ENCODE results near the gene SCD5. TPM values are rescaled to one million over a fixed set of nuclear protein-coding genes. Genes with fewer than 3 reads are reported as not detected.

Gene SCD5
- total and polyA plus RNA-seq, 2 of the 8 experiments (the other 6 are each of a cell fraction or from before 2014, with no cell fraction given), result 0.92 to 1.2 TPM

- TF ChIP-seq, protein P1, sequence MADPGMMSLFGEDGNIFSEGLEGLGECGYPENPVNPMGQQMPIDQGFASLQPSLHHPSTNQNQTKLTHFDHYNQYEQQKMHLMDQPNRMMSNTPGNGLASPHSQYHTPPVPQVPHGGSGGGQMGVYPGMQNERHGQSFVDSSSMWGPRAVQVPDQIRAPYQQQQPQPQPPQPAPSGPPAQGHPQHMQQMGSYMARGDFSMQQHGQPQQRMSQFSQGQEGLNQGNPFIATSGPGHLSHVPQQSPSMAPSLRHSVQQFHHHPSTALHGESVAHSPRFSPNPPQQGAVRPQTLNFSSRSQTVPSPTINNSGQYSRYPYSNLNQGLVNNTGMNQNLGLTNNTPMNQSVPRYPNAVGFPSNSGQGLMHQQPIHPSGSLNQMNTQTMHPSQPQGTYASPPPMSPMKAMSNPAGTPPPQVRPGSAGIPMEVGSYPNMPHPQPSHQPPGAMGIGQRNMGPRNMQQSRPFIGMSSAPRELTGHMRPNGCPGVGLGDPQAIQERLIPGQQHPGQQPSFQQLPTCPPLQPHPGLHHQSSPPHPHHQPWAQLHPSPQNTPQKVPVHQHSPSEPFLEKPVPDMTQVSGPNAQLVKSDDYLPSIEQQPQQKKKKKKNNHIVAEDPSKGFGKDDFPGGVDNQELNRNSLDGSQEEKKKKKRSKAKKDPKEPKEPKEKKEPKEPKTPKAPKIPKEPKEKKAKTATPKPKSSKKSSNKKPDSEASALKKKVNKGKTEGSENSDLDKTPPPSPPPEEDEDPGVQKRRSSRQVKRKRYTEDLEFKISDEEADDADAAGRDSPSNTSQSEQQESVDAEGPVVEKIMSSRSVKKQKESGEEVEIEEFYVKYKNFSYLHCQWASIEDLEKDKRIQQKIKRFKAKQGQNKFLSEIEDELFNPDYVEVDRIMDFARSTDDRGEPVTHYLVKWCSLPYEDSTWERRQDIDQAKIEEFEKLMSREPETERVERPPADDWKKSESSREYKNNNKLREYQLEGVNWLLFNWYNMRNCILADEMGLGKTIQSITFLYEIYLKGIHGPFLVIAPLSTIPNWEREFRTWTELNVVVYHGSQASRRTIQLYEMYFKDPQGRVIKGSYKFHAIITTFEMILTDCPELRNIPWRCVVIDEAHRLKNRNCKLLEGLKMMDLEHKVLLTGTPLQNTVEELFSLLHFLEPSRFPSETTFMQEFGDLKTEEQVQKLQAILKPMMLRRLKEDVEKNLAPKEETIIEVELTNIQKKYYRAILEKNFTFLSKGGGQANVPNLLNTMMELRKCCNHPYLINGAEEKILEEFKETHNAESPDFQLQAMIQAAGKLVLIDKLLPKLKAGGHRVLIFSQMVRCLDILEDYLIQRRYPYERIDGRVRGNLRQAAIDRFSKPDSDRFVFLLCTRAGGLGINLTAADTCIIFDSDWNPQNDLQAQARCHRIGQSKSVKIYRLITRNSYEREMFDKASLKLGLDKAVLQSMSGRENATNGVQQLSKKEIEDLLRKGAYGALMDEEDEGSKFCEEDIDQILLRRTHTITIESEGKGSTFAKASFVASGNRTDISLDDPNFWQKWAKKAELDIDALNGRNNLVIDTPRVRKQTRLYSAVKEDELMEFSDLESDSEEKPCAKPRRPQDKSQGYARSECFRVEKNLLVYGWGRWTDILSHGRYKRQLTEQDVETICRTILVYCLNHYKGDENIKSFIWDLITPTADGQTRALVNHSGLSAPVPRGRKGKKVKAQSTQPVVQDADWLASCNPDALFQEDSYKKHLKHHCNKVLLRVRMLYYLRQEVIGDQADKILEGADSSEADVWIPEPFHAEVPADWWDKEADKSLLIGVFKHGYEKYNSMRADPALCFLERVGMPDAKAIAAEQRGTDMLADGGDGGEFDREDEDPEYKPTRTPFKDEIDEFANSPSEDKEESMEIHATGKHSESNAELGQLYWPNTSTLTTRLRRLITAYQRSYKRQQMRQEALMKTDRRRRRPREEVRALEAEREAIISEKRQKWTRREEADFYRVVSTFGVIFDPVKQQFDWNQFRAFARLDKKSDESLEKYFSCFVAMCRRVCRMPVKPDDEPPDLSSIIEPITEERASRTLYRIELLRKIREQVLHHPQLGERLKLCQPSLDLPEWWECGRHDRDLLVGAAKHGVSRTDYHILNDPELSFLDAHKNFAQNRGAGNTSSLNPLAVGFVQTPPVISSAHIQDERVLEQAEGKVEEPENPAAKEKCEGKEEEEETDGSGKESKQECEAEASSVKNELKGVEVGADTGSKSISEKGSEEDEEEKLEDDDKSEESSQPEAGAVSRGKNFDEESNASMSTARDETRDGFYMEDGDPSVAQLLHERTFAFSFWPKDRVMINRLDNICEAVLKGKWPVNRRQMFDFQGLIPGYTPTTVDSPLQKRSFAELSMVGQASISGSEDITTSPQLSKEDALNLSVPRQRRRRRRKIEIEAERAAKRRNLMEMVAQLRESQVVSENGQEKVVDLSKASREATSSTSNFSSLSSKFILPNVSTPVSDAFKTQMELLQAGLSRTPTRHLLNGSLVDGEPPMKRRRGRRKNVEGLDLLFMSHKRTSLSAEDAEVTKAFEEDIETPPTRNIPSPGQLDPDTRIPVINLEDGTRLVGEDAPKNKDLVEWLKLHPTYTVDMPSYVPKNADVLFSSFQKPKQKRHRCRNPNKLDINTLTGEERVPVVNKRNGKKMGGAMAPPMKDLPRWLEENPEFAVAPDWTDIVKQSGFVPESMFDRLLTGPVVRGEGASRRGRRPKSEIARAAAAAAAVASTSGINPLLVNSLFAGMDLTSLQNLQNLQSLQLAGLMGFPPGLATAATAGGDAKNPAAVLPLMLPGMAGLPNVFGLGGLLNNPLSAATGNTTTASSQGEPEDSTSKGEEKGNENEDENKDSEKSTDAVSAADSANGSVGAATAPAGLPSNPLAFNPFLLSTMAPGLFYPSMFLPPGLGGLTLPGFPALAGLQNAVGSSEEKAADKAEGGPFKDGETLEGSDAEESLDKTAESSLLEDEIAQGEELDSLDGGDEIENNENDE (IDR thresholded peaks at IDR 0.05; ENCODE audit: insufficient replicate concordance, low read length), result no peak
- TF ChIP-seq KDM1A (IDR thresholded peaks at IDR 0.05; ENCODE audit: borderline replicate concordance, low read length), result no peak
- no peak for TF ChIP-seq RFX5 (IDR thresholded peaks at IDR 0.05; ENCODE audit: borderline replicate concordance, low read depth, low read length)
- no peak for TF ChIP-seq TBP (IDR thresholded peaks at IDR 0.05; ENCODE audit: low read depth, low read length)
- TF ChIP-seq CHD2 (IDR thresholded peaks at IDR 0.05; ENCODE audit: low read length), result no peak
- TF ChIP-seq POU5F1 (IDR thresholded peaks at IDR 0.05; ENCODE audit: low read depth, low read length), result no peak
- no peak for TF ChIP-seq HDAC2 (IDR thresholded peaks at IDR 0.05; ENCODE audit: borderline replicate concordance in 1 of 2, low read depth in 2 of 2, low read length in 2 of 2)
- TF ChIP-seq EP300 (IDR thresholded peaks at IDR 0.05; ENCODE audit: borderline replicate concordance in 1 of 2, low read depth in 2 of 2, low read length in 2 of 2), result no peak
- TF ChIP-seq KDM4A (IDR thresholded peaks at IDR 0.05; ENCODE audit: low read depth, low read length, severe bottlenecking), result no peak
Measured at GRCh38 chr4:82667761-82668480, 130.7 kb downstream of the SCD5 start (continued).
